SHP77 (cell line): ENCODE measurements around the gene SHISA9.

Experiments used
- DNase-seq, 2 experiments: peaks; one replicate each; lab custom pipeline; 2025; lab: John Stamatoyannopoulos, UW

The SHISA9 gene

DNA sequence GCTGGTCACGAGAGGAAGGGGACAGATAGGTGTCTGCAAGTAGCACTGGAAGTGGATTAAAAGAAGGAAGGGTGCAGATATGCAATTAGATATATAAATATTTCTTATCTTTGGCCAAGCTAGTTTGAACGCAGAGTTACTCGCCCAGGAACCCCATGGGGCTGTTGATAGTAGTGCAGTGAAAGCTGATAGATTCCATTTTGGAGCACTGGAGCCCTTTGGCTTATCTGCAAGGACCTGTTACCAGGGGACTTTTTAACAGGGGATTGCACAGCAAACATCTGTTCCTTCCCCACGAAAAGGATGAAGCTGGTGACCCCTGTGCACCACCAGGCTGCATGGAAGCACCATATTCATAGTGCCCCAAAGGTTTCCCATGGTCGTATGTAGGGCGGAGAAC, 218.7 kb downstream of the SHISA9 start:
- no peak for DNase-seq

DNA sequence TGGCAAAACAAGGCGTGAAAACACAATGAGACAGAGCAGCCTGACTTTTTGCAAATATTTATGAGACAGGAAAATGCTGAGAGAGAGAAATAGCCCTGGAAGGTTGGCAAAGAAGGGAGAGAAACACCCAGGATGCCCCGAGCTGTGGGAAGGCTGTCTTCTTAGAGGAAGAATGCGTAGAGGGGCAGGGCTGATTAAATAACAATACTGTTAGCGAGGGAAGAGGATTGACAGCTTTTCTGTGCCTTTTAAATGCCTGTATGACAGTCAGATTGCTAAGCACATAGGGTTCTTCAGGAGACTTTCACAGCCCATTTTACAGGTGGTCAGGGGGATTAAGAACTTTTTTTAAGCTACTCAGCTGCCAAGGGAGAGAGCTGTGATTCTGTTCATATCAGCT, 219.2 kb downstream of the SHISA9 start:
- DNase-seq = no peak

DNA sequence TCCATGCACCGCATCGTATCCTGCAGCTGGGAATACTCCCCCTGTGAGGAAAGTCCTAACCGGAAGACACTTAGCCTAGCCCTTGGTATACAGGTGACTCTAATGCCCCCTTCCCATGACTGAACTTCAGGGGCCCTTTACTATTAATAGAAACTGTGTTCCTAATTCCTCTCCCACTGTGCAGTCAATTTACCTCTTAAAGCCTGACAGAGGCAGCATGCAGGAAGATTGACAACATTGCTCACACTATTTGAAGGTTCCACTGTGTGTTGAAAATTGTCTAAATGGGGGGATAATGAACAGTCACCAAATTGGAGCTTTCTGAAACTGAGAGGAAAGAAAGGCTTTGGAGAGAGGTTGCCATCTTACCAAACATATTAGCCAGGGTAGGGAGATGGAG, 222.6 kb downstream of the SHISA9 start:
- DNase-seq = no peak

- no peak for DNase-seq
These were observed 225.7 kb downstream of the SHISA9 start for GRCh38 chr16:13127144-13127543.

DNA sequence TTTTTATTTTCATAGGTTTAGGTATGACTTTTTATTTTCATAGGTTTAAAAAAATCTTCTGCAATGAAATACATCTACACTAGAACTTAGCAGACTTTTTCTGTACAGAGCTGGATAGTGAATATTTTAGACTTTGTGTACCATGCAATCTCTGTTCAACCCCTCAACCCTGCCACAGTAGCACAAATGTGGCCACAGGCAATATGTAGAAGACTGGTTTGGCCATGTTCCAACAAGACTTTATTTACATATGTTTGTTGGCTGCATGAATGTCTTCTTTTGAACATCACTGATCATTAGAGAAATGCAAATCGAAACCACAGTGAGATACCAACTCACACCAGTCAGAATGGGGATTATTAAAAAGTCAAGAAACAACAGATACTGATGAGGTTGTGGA, 229.2 kb downstream of the SHISA9 start:
- no peak for DNase-seq

GRCh38 chr16:13134836-13135235, 233.4 kb downstream of the SHISA9 start:
- DNase-seq = no peak

DNA sequence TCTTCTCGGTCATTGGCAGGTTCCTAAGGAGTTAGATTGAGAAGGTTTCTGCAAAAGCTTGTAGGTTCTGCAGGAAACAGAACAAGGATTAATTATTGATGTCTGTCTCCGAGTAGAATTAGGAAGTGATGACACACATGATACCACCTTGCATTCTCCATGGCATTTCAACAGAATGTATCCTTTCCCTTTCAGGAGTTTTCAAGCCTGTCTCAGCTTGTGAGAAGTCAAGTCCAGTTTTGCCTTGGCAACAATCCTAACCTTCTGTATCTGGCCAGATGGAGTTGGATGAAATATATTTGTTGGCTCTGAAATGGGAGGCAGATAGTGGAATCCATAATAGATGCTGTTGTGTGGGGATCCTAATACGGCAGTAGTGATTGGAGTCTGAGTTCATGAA, 235.5 kb downstream of the SHISA9 start:
- DNase-seq = no peak

DNA sequence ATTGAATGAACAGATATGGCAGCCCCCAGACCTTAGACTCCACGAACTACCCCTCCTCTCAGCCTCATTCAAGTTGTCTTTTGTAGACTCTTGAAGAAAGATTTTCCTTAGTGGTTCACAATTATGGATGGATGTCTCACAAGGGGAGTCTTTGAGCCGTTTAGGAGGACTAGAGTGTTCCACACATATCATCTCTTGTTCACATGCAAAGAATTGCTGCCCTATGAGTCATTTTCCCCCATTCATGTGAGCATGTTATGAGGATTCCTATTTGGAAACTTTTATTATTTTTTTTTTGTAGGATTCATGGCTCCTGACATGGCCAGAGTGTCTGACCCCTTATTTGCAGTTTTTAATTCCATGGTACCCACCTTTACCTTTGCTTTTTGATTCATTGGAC, 237.1 kb downstream of the SHISA9 start:
- no peak for DNase-seq

DNA sequence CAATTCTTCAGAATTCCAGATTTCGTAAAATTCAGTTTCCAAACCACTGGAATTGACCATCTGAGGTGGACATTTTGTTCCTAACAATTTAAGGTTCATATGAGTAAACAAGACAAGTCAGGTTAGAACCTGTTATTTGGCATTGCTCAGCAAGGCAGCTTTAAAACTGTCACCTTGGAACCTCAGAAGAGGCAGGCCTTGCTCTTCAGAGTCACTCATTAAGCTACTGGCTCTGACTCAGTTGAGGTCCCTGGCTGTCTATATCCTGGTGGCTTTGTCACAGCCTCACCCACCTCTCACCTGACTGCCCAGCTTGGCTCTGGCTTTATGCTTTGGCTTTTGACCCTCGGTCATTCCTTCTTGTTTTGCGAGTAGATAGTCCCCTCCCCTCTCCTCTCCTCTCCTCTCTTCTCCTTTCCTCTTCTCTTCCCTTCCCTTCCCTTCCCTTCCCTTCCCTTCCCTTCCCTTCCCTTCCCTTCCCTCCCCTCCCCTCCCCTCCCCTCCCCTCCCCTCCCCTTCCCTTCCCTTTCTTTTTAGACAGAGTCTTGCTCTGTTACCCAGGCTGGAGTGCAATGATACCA, 238.4 kb downstream of the SHISA9 start:
- DNase-seq = no peak

DNA sequence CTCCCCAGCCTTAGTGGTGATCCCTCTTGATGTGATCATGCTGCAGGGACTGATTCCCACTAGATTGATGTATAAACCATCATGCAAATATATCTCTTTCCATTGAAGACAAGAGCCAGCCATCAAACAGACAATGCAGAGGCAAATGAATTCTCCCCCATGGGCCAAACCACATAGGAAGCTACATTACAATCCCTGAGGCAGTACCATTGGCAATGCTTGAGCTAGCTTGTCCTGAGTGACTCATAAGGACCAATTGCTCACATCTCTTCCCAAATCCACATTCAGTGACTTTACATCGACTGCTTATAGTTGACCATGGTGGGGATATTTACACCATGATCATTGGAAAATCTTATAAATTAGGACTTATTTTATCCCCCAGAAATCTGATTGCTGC, 242.2 kb downstream of the SHISA9 start:
- no peak for DNase-seq

GRCh38 chr16:13146829-13147228, 245.4 kb downstream of the SHISA9 start:
- no peak for DNase-seq

- DNase-seq = no peak
These were observed 246.9 kb downstream of the SHISA9 start for GRCh38 chr16:13148294-13148693.

GRCh38 chr16:13148836-13149235, 247.4 kb downstream of the SHISA9 start:
- DNase-seq = peak; percentile 64 to 71

DNA sequence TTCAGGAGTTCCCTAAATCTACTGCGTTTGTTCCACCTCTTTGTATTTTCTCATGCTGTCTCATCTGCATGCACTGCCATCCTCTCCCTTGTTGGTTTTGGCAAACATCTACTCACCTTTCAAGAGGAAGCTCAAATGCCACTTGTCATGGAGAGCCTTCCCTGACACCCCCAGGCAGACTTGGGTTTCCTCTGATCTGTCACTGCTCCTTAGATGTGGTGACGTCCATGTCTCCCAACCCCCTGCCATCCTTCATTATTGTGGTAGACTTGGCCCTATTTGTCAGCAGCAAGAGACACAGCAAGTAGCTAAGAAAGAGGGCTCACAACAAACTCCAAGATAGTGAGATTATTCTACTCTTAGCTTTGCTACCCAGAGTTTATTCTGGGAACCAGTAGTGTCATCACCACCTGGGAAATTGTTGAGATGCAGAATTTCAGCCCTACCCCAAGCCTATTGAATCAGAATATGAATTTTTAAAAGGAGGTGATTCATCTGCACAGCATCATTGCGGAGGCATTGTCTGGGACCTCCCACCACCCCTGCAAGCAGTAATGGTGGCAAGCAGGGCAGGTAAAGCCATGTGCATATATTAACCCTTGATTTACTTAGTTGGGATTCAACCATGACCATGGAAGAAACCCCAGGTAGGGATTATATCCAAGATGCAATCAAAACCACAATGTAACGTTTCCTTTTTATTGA, 248.9 kb downstream of the SHISA9 start:
- DNase-seq = peak in 1 of 2 experiments; percentile 0

- DNase-seq = no peak
These were observed 252.3 kb downstream of the SHISA9 start for GRCh38 chr16:13153696-13154095.

- no peak for DNase-seq
These were observed 253.4 kb downstream of the SHISA9 start for GRCh38 chr16:13154799-13155198.

DNA sequence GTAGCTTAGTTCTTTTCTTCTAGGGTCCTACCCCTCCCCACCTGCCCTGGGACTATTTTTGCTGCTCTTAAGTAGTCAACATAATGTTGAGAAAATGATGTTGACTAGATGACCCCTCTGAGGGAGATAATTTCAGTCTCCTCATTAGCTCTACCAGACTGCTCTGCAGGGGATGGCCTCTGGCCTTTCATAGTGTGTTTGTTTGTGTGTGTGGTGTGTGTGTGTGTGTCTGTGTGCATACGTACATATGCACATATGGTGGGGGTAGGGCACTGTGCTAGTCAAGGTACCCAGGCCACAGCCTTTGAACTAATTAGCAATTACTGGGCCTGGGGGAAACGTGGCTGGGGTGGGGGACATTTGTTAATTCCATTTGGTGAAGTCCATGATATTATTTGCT, 254.0 kb downstream of the SHISA9 start:
- DNase-seq = no peak

GRCh38 chr16:13155780-13156179, 254.4 kb downstream of the SHISA9 start:
- no peak for DNase-seq

GRCh38 chr16:13157082-13157481, 255.7 kb downstream of the SHISA9 start:
- DNase-seq = no peak

GRCh38 chr16:13158427-13158826, 257.0 kb downstream of the SHISA9 start:
- no peak for DNase-seq

DNA sequence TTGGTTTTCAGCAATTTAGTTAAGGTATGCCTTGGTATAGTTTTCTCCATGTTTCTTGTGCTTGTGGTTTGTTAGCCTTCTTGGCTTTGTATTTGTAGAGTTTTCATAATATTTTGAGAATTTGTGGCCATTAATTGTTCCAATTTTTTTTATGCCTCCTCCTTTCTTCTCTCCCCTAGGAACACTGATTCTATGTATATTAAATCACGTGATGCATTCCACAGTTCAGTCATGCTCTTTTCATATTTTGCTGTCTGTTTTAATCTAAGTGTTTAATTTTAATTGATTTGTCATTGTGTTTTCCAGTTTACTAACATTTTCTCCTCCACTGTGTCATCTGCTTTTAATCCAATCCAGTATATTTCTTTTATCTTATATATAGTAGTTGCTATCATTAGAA, 263.6 kb downstream of the SHISA9 start:
- DNase-seq = no peak

DNA sequence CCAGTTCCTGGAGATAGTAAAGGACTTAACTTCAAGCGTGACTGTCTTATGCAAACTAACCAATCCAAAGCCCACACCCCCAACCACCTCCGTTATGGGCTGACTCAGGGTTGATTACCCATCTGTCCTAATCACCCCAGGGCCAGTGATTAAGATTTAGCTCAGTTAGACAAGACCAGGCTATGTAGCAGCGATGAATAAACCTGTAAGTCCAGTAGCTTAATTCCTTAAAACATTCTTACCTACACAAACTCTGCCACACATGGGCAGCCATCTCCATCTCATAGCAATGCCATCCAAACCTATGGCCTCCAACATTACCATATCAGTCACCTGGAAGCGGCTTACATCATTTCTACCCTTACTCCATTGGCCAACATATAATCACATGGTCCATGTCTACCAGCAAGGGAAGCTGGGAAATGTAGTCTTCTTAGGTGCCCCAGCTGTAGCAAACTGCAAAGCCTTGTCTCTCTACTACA, 266.7 kb downstream of the SHISA9 start:
- DNase-seq = peak in 1 of 2 experiments; percentile 9

DNA sequence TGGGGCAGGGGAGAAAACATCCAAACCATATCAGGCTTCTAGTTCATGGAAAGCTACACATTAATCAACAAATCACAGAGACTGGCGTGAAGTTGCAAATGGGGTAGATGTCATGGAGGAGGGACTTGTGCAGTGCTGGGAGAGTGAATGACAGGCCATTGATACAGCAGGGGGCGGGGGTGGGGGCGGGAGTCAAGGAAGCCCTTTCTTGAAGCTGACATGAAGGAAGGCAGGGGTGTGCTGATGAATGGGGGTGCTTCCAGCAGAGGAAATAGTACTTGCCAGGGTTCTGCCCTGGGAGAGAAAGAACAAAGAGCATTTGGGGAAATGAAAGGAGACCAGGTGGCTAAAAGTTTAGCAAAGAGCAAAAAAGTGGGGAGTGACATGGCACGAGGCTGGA, 269.9 kb downstream of the SHISA9 start:
- no peak for DNase-seq

- no peak for DNase-seq
These were observed 275.3 kb downstream of the SHISA9 start for GRCh38 chr16:13176711-13177110.
